ENCODE data around the gene ANKS1B.
"Not testable (repeated sequence)": the region's sequence is repeated elsewhere in the genome, so short reads cannot be mapped to it uniquely, and the experiment has no call there.

The ANKS1B gene

GRCh38 chr12:99039367-99040120 lies 945.2 kb downstream of the ANKS1B start:
- no peak for DNase-seq

DNA sequence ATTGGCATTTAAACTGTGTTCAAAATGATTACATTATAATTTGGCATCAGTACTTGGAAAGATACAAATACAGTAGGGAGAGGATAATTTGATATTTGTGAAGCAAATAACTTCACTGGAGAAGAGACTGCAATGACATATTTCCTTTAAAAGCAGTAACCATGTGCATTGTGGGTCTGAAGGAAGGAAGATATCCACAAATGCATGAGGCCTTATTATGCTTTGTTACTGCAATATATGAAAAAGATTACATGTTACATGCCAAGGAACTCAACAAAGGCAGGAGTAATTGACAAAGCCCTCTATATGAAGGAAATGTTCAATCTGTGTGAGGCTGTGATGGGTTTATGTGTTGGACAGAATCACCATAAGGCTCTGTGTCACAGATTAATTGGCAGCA lies 948.2 kb downstream of the ANKS1B start:
- DNase-seq = no peak

DNA sequence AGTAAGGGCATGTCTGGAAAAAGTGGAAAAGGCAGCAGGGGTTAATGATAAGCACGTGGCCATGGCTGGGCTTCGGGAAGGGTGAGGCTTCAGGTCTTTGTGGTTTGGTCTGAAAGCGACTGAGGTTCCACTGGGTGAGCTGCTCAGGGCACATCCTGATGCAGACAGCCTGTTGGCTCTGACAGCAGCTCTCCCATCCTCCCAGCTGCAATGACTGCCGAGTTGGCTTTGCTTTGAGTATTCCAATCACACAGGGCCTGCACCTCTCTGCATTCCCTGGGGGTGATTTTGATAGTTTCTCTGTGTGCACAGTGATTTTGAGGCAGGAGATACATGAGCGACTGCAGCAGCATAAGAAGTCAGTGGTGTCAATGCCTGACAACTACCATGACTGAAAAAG lies 948.9 kb downstream of the ANKS1B start:
- DNase-seq = no peak

GRCh38 chr12:99034201-99034600 lies 950.5 kb downstream of the ANKS1B start:
- DNase-seq = not testable (repeated sequence)

GRCh38 chr12:99029511-99030271 lies 955.0 kb downstream of the ANKS1B start:
- DNase-seq = no peak

DNA sequence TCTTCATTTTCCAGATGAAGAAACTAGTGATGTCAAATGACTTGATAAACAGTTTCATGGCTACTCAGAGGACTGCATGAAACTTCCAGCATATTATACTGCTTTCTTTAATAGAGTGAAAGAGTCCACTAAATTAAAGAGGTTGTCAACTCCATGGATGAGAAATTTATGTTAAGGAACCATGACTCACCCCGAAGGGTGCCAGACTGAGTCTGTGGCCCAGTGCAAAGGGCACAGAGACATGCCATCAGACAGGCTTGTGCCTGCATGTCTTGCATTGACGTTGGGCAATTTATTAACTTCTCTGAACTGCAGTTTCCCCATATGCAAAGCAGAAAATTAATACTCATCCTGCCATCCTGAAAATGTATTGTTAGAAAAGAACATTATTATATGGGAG lies 957.3 kb downstream of the ANKS1B start:
- DNase-seq = no peak

DNA sequence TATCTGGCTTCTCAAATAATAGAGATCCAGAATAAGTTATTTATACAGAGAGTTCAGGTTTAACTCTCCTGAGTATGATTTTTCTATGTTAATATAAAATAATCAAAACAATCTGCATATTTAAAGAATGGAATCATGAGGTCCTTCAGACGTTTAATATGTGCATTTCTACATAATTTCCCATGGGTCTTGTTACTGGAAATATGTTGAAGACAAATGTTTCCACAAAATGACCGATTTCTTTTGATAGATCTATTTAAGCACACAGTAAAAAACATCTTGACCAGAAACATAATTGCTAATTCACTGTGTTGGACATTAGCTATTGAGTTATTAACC lies 957.7 kb downstream of the ANKS1B start:
- no peak for DNase-seq

- DNase-seq = no peak
Measured at GRCh38 chr12:99026332-99027054, 958.2 kb downstream of the ANKS1B start.

GRCh38 chr12:99024870-99025269 lies 959.9 kb downstream of the ANKS1B start:
- no peak for DNase-seq

DNA sequence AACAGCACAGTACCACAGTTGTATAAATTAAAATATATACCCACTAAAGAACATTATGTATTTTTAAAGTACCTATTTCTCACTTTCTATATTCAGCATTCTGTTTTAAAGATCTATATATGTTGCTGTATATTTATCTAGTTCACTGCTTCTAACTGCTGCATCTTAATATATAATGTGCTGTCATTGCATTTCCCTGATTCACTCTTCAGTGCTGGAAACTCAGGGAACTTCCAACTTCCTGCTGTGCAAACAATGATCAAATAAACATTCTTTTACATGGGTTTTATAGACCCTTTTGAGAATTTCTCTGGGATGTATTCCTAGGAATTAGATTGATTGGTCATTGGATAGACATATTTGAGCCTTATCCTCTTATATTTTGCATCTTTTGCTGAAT lies 960.5 kb downstream of the ANKS1B start:
- no peak for DNase-seq

- no peak for DNase-seq
Measured at GRCh38 chr12:99020871-99021270, 963.9 kb downstream of the ANKS1B start.

- DNase-seq = no peak
Measured at GRCh38 chr12:99019798-99020197, 964.9 kb downstream of the ANKS1B start.

GRCh38 chr12:99017971-99018370 lies 966.8 kb downstream of the ANKS1B start:
- no peak for DNase-seq

DNA sequence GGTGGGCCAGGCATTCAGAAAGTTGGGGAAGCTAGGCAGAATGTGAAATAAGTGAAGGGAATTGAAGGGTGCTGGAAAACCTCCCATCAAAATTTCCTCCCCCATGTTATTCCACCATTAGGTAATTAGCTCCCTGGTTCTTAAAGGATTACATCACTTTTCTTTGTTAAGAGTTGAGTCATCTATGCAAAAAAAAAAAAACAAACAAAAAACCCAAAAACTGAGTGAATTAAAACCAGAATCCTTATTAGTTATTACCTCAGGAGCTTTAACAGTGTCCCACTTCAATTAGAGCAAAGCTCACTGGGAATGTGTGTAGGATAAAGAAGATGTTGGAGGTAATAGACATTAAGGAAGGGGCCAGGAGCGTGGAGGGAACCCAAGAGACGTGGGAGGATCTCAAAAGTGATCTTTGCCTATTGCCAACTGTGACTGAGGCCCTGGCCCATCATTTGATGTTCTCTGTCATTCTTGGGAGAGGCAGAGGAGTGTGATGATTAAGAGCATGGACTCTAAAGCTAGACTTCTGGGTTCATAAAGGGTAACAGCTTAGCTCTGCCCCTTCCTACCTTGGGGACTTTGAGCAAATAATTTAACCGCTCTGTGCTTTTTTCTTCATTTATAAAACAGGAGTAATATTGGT lies 975.0 kb downstream of the ANKS1B start:
- DNase-seq = no peak

DNA sequence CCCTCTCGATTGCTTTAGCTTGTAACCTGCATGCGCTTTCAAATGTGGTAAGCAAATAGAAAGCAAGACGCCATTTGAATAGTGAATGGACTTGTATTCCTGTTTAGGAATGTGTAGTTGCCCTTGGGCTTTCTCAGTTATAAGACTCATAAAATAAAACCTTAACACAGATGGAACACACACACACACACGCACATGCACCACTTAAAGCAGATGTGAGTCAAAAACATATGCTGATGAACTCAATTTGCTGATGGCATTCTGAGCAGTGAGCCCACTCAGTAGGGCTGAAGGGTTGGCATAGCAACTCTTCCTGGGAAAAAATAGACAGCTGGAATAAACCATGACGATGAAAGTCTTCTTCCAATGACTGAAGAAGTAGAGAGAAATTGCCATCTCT lies 979.1 kb downstream of the ANKS1B start:
- DNase-seq = no peak

DNA sequence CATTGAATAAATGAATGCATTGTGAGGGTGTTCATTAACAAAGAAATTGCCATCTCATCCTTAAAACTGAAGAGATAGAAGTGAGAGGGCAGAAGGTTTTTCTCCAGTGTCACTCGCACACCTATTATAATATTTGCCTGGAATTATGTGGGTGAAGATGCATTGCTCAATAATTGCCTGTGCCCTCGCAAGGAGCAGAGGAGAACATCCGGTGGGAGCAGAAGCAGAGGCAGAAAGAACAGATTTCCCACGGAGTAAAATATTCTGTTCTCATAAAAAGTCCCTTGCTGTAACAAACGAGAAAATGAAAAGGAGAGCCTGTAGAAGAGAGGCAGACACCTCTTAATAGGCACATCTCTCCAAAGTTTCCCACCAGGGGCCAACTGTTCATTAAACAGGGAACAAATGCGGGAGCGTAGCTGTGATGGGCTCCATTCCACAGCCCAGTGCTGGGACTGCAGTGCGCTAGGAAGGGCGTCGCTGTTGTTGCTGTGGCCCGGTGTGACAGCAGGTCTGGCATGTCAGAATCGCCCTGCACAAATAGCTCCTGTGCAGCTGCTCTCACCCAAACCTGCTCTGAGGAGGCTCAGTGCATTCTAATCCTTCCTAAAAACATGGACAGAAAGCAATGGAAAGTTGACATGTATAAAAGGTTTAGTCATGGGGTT lies 979.8 kb downstream of the ANKS1B start:
- no peak for DNase-seq

GRCh38 chr12:99002731-99003130 lies 982.0 kb downstream of the ANKS1B start:
- no peak for DNase-seq

- DNase-seq = no peak
Measured at GRCh38 chr12:99002156-99002555, 982.6 kb downstream of the ANKS1B start.

- DNase-seq = no peak
Measured at GRCh38 chr12:98999559-98999958, 985.2 kb downstream of the ANKS1B start.

GRCh38 chr12:98998697-98999299 lies 985.9 kb downstream of the ANKS1B start:
- DNase-seq = no peak

- DNase-seq = no peak
Measured at GRCh38 chr12:98997899-98998298, 986.8 kb downstream of the ANKS1B start.

DNA sequence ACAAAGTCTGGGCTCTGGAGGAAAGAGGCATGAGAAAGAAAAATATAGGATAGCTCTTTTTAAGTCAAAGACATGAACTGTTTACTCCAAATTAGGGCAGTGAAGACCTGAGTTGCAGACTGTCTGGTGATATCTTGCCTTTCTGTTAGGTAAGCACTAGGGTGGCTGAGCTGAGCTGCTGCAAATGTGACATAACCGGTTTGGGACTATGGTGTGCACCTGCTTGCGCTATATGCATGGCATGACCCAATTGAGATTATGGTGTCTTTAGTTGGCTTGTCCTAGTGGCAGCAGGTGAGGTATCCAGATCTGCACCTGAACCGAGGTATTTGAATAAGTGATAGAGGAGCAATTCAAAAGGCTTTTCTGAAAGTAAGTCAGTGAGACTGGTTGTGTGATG lies 994.1 kb downstream of the ANKS1B start:
- no peak for DNase-seq
